Kidney (tissue), 14 donors: ENCODE measurements around the gene RORB. TPM values are rescaled to one million over a fixed set of nuclear protein-coding genes. Genes with fewer than 3 reads are reported as not detected.

Source experiments
- DNase-seq, 5 donors: peaks; one replicate each; pipeline ENCODE4 v3.0.0-alpha.2; 2013 to 2020
- FAIRE-seq: peaks from 2 replicates; lab custom pipeline; 2012; peaks lifted over from hg19 to GRCh38; lab: Jason Lieb, UNC
- H3K27ac ChIP-seq, 2 donors: one replicate each; pipeline ENCODE4 v1.7.0; 2013; ENCODE audit warnings: low read depth in 2 of 2, low read length in 2 of 2, inconsistent platforms in 1 of 2
- H3K27me3 ChIP-seq: one replicate; pipeline ENCODE4 v1.7.1; 2013; ENCODE audit warnings: low read length, inconsistent platforms; ENCODE audit not compliant: control insufficient read depth, insufficient read depth
- H3K36me3 ChIP-seq, 3 donors: one replicate each; pipeline versions ENCODE4 v1.7.0 to v1.7.1; 2013; ENCODE audit warnings: low read length in 3 of 3, control low read depth in 1 of 3, inconsistent platforms in 1 of 3; ENCODE audit not compliant: insufficient read depth in 3 of 3, control insufficient read depth in 2 of 3
- H3K4me1 ChIP-seq, 3 donors: one replicate each; pipeline versions ENCODE4 v1.7.0 to v1.7.1; 2013; ENCODE audit warnings: low read length in 3 of 3, inconsistent platforms in 1 of 3, low read depth in 1 of 3; ENCODE audit not compliant: control insufficient read depth in 2 of 3, insufficient read depth in 2 of 3
- H3K4me3 ChIP-seq, 3 donors: one replicate each; pipeline versions ENCODE4 v1.7.0 to v1.8.1; 2013; ENCODE audit warnings: low read length in 3 of 3, control low read depth in 1 of 3, inconsistent platforms in 1 of 3
- H3K9ac ChIP-seq, 3 donors: one replicate each; pipeline versions ENCODE4 v1.7.0 to v1.7.1; 2013; ENCODE audit warnings: low read length in 3 of 3, control low read depth in 1 of 3, inconsistent platforms in 1 of 3
- H3K9me3 ChIP-seq, 3 donors: one replicate each; pipeline versions ENCODE4 v1.7.0 to v1.7.1; 2013; ENCODE audit warnings: low read length in 3 of 3, control low read depth in 1 of 3, inconsistent platforms in 1 of 3; ENCODE audit not compliant: control insufficient read depth in 2 of 3, insufficient read depth in 1 of 3
- CTCF ChIP-seq: IDR thresholded peaks from 3 replicates; pipeline ENCODE4 v1.5.1; 2012; ENCODE audit warnings: mild to moderate bottlenecking, moderate library complexity, borderline replicate concordance; ENCODE audit not compliant: insufficient read depth; ENCODE audit errors: extremely low read depth
- intact Hi-C: fragments of 100-400 bp; cut with DNase I; formaldehyde crosslinking; loops from one replicate; pipeline ENCODE4 v1.11.1; 2022
- polyA plus RNA-seq: library from polyadenylated mRNA; stranded (reverse); fragments of 350-450 nt; fragmentation: Illumina TruSeq; extraction: RNeasy Lipid Tissue Mini Kit (QIAGEN cat#74804); gene quantifications from one replicate; pipeline ENCODE4 v1.2.3, GENCODE V29; 2014; ENCODE audit warnings: low read depth, low replicate concordance; ENCODE audit not compliant: insufficient read depth
- total RNA-seq: library from RNA; stranded (reverse); fragmentation: NEBNext Ultra II Directional; extraction: Animal tissue kit (Norgen Biotek cat#: 25700); gene quantifications from one replicate; pipeline ENCODE4 v1.2.1, GENCODE V29; 2021
- donor health status: control.
- donor health status: control.
- donor health status: control.
- donor health status: control.
- donor health status: control.
- donor health status: DM: yes; HTN: yes; CAD: no.
- donor health status: Normal renal cell carcinoma (clear cell type).

Gene RORB
- total and polyA plus RNA-seq, 2 donors from 2014 or later: 0.11 to 0.41 TPM

DNA sequence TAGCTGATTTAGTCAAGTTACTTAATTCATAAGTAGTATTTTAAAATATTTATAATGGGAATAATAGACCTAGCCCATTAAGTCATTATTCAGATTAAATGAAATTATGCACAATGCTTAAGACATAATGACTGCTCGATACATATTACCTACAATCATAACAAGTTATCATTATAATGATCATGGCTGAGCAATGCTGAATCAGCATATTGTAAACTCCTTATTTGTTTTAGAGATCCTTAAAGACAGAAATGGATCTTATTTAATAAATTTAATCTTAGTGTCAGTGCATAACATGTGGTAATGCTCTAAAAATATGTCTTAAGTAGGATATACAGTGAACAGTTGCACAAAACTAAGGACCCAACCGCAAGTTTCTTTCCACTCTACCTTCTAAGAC is 221.6 kb downstream of the RORB start:
- intact Hi-C loops: no loop called here
- no peak for TF ChIP-seq CTCF
- Histone ChIP-seq H3K9ac (no peak overlapping the region), H3K27me3 (no peaks in the 10 kb centered on the region), H3K36me3 (no peaks in the 10 kb centered on the region), H3K27ac (no peak overlapping the region), H3K4me1 (no peaks in the 10 kb centered on the region), H3K9me3 (no peaks in the 10 kb centered on the region), H3K4me3 (no peak overlapping the region)
- no peak for FAIRE-seq
- no peak for DNase-seq

DNA sequence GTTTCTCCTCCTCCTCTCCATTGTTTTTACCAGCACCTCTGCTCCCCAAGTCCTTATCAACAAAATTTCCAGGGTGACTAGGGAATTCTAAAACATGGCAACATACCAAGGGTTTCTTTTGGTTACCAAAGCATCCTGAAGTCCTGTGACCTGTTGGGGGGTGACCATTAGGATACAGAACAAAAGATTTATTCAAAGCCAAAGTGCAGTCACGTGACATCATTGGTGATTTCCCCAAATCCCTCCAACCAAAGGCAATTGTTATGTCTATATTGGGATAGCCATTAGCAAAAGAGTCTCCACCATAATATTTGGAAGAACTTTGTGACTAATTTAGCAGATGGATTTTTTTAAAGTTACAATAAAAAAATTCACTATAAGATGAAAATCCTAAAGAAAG is 222.2 kb downstream of the RORB start:
- Histone ChIP-seq H3K4me3 (no peak overlapping the region), H3K9me3 (no peaks in the 10 kb centered on the region), H3K4me1 (no peaks in the 10 kb centered on the region), H3K36me3 (no peaks in the 10 kb centered on the region), H3K27ac (no peak overlapping the region), H3K27me3 (no peaks in the 10 kb centered on the region), H3K9ac (no peak overlapping the region)
- no peak for DNase-seq
- intact Hi-C loops: no loop called here
- no peak for TF ChIP-seq CTCF
- no peak for FAIRE-seq

GRCh38 chr9:74721696-74722660 is 224.8 kb downstream of the RORB start:
- no peak for FAIRE-seq
- intact Hi-C loops: no loop called here
- Histone ChIP-seq H3K4me1 (no peaks in the 10 kb centered on the region), H3K9me3 (no peaks in the 10 kb centered on the region), H3K4me3 (no peak overlapping the region), H3K27me3 (no peaks in the 10 kb centered on the region), H3K9ac (no peak overlapping the region), H3K27ac (no peak overlapping the region), H3K36me3 (no peaks in the 10 kb centered on the region)
- DNase-seq: no peak
- TF ChIP-seq CTCF: no peak
